Activated gamma-delta T cell treated with Interleukin-2 at 50 U/mL for 16 hours (primary cell): ENCODE data around the gene SMIM28.
"Not testable (repeated sequence)": the region's sequence is repeated elsewhere in the genome, so short reads cannot be mapped to it uniquely, and the experiment has no call there.

Experiments used
- DNase-seq: peaks from one replicate; pipeline ENCODE4 v3.0.0-alpha.2; 2020

The SMIM28 gene

DNA sequence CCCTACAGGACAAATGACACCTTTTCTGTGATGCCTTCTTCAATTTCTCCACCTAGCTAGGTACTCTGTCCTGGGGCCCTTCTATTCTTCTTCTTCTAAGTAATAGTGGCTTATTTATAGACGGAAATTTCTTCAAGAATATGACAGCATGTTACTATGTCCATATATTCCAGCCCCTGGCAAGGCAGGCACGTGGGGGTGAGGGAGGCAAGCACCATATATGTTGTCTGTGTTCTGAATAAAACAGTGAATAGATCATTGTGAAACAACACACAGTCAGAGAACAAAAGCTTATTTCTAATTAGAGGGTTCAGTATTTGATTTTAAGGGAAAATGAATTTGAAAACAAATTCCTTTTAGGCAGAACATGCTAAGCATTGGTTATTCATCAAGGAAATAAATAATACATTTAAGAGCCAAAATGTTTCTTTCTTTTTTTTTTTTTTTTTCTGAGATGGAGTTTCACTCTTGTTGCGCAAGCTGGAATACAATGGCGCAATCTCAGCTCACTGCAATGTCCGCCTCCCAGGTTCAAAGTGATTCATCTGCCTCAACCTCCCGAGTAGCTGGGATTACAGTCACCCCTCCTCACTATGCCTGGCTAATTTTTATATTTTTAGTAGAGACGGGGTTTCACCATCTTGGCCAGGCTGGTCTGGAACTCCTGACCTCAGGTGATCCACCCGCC is 32.5 kb downstream of the SMIM28 start:
- DNase-seq = no peak

DNA sequence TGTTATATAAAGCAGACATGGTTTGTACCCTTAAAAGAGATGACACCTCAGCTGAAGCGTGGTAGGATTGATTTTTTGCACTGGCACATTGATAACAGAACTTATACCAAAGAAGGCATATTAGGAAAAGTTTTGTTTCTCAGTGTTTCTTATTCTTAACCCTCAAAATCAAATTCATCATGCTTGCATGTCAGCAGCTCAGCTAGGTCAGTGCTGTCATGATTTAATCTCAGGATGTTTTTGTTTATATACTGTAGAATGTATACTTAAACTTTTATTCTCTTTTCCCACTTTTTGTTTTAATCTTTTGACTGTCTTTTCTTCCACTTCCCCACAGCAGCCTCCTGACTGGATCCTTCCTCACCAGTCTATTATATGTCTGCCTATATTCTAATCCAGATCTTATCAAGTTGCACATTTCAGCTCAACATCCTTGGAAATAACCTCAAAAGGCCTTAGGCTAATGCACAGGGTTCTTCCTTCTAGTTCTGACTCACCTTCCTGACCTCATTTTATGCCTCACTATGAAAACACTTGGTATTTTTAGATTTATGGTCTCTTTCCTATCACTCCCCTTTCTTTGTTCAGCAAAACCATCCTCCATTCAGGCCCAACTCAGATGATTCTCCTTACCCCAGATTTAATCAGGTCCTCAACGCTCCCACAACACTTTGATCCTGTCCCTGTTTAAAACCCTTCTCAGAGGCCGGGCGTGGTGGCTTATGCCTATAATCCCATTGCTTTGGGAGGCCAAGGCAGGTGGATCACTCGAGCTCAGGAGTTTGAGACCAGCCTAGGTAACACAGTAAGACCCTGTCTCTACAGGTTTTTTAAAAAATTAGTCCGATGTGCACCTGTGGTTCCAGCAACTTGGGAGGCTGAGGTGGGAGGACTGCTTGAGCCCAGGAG is 33.5 kb downstream of the SMIM28 start:
- DNase-seq = no peak

DNA sequence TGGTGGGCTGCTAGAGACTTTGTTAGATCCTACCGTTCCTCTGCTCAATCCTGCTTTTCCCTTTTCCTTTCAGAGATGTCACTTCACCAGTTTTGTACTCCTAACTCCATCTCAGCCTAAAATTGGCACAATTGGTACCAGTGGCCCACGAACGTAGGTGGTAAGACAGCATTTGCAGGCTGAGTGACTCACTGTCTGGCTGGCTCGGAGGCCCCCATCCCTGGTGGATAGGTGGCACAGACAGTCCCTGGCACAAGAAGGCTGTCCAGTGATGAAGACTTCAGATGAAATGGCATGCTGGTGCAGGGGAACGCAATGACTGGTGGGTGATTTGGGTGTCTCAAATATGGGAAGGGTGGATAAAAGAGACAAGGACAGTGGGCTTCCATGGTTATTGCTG is 37.4 kb downstream of the SMIM28 start:
- DNase-seq = no peak

DNA sequence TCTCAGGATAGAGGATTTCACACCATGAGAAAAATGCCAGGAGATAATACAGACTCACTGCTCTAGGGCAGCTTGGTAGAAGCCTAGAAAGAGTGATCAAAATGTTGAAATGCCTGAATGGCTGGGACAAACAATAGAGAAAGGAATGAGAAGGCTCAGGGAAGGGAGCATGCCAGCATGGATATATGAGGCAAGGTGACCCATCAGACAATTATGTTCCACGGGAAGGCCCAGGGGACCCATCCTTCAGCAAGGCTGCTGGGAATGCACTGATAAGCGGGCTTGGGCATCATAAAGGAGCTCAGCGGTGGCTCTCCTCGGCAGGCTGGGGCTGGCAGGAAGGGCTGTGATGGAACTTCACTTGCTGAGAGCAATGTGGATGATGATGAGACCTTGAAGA is 38.5 kb downstream of the SMIM28 start:
- DNase-seq = no peak

DNA sequence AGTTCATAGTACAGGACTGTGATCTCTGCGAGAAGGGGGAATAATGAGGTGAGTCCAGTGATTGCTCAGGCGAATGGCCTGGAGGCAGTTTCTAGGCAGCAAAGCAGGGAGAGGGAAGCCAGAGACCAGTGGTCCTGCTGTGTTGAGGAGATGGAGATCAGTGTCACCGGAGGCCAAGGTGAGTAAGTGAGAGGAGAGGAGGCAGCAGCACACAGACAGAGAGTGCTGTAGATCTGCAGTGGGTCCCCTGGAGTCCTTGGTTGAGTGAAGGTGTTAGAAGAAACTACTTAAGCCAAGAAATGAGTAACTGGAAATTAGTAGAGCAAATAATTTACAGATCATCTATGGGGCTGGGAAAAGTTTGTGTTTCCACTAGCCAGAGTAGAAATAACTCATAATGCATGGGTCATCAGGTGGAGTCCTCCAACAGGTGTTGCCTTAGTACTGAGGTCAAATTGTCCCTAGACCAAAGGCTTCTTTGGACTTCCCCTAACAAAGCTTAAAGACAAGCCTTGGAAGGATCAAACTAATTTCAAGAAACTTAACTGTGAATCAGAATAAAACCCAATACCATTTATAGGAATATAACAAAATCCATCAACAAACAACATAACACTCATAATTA is 39.9 kb downstream of the SMIM28 start:
- no peak for DNase-seq

DNA sequence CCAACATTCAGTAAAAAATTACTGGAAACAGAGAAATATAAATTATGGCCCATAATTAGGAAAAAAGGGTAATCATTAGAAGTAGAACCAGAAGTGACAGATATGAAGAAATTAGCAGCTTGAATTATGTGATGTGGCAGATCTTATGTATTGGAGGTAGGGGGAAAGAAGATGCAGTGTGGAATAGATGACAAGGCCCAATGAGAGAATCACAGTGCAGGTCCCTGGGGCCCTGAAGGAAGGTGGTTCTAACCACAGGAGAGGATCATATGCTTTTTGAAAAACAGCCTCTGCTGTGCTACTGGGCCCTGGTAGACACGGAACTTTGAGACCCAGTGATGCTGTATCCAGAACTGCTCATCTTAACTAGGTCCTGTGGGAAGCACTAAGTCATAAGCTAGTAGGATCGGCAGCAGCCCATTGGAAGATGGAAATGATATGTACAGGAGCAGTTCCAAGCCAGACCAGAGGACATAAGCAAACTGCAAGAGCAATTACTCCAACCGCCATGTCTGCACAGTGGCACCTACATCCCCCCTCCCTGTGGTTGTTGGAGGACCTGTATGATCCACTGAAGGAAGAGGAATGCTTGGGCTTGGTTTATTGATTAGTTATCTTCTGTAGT is 40.5 kb downstream of the SMIM28 start:
- no peak for DNase-seq

DNA sequence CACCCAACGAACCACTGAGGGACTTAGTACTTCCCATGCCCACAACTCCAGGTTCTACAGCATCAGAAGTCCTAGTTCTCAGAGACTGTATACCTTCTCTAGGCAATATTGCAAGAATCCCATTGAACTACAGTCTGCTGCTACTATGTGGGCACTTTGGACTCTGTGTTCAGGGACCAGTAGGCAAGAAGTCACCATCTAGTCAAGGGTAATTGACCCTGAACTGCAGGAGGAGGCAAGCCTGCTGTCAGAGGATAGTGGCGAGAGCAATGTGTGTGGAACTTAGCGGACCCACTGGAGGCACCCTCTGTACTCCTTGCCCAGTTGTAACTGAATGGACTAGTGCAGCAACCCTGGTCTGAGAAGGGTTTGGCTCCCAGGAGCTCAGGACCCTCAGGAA is 42.1 kb downstream of the SMIM28 start:
- DNase-seq = no peak

DNA sequence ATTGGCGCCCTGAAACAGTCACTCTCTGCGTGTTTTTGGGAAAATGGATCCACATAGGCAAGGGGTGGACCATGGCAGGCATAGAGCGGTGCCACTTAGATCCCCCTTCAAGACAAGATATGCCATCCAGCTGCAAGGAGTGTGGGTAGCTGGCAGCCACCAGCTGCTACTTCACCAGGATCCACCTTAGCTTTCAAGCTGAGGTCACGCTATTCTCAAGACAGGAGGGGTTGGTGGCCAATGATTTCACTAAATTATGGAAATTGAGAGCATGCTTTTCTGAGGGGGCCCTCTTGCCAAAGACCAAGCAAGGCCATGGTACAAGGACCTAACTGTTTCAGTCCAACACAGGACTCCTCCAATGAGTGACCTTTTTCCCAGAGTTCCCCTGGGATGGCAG is 42.7 kb downstream of the SMIM28 start:
- no peak for DNase-seq

DNA sequence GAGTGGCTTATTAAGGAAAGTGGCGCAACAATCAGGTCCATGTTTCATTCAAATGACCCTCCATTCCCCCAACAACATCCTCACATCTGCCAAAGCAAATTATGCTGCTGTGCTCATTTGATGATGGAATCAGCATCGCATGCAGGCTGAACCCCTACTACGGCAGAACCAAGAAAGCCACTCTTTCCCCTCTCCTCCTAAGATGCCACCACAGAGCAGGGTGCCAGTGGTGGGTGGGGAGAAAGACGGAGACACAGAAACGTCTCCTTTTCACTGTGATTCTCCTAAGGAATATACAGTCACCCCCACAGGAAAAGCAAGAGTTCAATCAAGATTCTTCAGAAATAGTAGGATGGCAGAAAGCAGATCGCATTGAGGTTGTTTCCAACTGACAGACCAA is 43.4 kb downstream of the SMIM28 start:
- DNase-seq = no peak

DNA sequence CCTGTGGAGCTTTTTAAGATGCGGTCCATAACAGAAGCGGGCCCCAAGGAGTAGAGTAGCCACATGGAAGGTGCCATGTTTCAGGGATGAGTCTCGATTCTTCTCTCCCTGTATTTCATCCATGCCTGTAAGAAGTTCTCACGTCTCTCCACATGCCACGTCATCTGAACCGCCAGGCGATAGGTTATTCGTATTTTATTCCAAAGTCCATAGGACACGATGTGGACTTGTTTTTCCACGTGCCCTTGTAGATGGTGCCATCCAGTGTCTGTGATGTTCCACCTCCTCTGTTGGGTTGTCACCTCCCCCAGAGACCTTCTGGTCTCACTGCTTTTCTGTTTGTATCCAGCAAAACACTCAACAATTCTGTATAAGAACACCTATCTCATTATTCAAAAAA is 43.9 kb downstream of the SMIM28 start:
- DNase-seq = no peak

DNA sequence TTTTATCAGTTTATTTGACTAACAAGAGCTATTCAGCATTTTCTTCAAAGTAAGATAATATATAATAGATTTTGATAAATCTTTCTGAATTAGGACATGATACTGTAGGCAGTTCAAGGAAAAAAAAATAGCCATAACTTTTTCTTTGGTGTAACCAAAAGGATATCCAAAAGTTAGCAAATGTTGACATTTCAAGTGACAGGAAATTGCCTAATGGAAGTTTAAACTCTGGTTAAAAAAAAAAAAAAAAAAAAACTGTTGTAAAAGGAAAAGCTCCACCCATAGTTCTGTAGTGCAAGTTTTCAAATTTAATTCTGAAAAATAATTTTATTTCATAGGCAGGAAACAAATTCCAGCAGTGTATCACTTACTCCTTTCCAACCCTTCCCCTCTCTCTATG is 45.2 kb downstream of the SMIM28 start:
- DNase-seq = no peak

DNA sequence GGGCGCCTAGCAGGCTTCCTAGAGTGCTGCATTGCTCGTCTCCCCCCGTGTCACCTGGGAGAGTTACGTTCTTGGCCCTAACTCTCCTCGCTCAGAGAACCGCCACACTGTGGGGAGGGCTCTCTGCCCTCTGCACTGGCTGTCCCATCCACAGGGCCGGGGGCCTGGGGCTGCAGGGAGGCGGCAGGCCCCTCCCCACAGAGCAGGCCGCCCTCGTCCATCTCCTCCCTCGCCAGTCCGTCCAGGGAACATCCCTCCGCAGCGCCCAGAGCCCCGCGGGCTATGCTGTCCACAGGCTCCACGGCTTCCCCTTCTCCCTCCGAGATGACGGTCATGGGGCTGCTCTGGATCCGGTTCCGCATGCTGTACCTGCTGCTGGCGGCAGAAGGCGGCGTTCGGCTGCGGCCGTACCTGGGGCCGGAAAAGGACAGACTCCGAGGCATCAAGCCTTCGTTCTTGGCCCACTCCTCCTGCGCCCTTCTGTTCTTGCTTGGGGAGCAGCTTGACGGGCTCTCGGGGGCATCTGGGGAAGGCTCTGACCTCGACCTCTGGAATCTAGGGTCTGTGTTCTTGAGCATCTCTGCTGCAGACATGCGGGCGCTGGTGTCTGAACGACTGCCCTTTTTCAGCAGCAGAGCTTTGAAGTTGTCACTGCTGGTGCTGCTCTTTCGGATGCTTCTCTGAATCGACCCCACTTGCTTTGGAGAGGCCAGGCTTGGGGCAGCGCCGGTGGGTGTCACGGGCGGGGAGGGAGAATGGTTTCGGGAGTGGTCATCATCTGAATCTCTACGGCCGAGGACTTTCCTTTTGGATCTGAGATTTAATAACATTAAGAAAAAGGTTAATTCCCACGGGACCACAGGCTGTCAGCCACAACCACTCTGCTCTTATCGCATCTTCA is 46.5 kb downstream of the SMIM28 start:
- DNase-seq = no peak

DNA sequence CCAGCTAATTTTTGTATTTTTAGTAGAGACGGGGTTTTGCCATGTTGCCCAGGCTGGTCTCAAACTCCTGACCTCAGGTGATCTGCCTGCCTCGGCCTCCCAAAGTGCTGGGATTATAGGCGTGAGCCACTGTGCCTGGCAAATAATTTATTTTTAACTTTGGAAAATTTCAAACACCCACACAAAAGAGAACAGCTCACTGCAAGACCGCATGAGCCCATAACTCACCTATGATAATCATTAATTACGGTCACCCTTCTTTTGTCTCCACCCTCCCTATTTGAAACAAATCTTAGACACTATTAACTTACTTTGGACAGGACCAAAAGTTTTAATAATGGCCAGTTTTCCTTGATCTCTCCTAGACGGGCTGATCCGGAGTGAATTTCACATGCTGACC is 47.6 kb downstream of the SMIM28 start:
- not testable (repeated sequence) for DNase-seq

DNA sequence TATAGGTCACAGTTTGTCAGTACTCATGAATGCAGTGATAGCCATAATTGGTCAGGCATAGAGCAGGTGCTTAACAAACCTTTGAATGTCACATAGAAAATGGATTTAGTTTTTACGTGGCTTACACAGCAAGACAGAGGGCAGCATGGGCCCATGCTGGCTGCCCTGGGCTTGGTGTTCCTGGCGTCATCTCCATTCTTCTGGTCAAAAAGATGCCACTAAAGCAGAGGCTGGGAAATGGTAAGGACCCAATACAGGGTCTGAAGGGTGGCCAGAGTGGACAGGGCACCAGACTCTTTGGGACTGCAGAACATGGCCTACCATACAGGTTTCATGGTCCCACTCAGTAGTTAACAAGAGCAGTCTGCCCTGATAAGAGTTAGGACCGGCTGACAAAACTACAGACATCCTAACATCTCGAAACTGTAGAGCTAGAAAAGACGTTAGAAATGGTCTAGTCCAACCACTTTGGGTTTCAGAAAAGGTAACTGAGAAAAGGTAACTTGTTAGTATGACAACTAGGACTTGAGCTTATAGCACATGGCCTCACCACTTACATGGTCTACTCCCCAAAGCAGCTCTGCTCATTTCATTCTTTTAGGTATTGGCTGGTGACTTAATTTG is 48.9 kb downstream of the SMIM28 start:
- no peak for DNase-seq

DNA sequence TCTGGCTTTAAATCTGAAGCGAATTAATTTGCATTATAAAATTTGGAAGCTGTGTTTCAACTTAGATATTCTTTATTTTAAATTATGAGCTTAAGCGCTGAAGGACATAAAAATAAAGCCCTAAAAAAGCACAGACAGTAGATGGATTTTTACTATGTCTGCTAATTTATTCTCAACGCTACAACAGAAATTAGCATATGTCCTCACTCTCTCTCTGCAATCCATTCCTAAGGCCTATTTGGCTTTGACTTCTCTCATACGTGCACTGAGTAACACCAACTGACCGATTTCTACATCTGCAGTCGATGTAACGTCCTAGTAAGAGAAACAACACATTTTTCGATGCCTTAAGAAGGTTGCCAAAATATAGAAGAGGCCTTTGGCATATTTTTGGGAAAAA is 50.0 kb downstream of the SMIM28 start:
- DNase-seq = no peak

DNA sequence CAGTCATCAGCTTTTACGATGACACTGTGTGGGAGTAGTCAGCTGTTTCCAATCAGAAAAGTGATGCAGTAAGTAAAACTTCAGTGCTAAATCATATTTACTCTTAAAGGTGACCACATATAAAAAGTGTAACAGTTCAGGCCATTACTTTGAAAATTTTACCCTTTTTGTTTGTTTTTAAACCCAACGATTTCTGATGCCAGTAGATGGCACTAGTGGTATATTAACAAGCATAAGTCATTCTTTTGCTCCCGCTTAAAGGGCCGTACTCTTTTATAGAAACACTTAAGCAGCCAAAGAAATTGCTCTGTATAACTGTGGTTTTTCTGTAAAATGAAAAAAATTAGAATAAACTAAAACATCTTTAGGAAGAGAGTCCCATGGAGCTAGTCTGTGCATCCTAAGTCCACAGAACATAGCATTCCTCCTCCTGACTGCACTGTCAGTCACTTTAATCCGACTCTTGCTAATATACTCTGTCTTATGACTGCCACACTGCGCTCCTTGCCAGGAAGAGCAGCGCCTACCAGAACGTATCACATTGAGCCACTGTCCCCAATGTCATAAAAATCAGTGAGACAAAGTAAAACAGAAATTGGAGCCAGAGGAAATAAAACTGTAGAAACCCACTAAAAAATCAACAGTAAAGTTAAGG is 51.4 kb downstream of the SMIM28 start:
- no peak for DNase-seq

DNA sequence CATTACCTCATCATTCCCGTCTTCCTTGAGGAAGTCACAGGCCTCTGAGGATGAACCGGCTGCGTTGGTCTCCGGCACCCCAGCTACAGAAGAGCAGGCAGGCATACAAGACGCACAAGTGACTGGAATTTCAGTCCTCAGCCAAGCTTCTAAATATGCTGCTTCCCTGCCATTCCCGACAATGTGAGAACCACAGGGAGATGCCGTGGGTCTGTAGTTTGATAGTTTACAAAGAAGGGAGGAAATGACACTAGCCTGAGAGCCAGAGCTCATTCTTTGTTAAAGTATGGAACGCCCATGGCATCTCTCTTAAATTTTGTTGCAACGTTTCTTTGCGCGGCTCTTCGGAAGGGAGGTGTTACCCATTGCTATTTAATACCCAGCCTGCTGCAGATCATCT is 52.1 kb downstream of the SMIM28 start:
- no peak for DNase-seq

DNA sequence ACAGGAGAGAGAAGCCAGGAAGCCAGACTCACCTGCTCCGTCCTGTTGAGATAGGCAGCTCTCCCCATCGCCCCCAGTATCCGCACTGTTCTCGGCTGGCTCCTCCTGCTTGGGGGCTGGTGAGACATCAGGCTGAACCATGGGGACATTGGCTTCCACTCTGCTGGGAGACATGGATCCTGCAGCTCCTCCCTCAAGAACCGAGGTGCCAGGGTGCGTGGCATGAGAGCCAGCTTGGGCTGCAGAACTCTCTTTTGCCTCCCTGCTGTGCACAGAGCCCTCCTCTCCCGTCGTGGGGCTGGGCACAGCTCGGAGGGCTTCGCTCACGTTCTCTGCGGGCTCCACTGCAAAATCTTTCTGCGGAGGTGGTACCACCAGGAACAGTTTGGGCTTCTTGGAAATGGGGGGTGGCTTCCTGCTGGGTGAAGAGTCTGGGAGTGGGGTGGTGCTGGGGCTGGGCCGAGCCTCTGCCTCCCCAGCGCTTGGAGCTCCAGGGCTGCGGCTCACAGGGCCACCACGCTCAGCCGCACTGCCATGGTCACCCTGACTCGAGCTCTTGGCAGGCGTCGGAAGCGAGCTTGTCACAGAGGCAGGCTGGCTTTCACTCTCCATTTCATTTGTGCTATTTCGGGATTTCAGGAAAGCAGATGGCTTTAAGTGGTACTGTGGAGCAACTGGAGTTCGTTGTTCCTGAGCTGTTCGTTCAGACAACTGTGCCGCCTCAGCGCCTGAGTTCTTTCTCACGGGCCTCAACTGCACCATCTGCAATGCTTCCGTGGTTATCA is 52.8 kb downstream of the SMIM28 start:
- no peak for DNase-seq

DNA sequence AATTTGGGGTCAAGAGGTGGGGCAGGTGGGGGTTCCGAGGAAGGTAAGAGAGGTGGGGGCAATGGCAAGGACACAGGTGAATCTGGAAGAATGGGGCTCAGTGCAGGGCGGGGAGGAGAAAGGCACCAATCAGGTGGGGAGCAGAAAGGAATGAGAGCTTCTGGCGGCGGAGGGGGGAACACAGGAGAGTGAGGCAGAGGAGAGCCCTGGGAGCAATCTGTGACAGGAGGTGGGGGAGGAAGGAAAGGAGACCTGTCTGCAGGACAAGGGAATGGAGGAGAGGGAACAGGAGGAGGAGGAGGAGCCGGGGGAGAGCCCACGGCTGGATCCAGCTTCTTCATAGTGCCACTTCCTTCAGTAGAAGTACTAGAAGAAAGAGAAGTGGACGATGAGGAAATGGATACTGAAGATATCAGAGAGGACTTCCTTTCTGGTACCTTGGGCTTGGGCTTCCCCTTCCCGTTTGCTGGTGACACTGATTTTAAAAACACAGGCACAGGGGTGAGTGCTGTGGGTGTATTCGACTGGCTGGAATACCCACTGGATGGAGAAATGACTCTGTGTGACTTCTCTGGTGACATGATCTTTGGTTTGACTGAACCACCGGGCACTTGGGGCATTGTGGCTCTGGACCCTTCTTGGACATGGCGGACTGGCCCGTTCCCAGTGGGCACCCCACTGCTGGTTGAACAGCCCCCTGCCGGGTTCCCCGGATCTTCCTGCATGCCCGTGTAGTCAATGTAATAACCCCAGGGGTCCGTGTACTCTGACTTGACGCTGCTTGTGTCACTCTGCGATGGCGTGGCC is 53.8 kb downstream of the SMIM28 start:
- no peak for DNase-seq

DNA sequence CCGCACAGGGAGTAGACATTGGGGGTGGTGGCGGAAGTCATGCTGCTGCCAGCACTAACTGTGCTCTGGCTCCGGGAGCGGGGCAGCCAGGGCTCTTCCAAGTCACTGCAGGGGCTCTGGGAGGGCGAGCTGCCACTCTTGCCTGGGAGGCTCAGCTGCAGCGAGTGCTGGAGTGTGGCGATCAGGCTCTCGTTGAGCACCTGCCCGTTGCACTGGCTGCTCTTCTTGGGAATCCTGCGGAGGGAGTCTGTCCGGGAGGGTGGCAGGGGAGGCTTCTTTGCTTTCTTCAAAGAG is 54.3 kb downstream of the SMIM28 start:
- DNase-seq = no peak
